Measurements from ENCODE around the gene MAGIX.

MAGIX gene

DNA sequence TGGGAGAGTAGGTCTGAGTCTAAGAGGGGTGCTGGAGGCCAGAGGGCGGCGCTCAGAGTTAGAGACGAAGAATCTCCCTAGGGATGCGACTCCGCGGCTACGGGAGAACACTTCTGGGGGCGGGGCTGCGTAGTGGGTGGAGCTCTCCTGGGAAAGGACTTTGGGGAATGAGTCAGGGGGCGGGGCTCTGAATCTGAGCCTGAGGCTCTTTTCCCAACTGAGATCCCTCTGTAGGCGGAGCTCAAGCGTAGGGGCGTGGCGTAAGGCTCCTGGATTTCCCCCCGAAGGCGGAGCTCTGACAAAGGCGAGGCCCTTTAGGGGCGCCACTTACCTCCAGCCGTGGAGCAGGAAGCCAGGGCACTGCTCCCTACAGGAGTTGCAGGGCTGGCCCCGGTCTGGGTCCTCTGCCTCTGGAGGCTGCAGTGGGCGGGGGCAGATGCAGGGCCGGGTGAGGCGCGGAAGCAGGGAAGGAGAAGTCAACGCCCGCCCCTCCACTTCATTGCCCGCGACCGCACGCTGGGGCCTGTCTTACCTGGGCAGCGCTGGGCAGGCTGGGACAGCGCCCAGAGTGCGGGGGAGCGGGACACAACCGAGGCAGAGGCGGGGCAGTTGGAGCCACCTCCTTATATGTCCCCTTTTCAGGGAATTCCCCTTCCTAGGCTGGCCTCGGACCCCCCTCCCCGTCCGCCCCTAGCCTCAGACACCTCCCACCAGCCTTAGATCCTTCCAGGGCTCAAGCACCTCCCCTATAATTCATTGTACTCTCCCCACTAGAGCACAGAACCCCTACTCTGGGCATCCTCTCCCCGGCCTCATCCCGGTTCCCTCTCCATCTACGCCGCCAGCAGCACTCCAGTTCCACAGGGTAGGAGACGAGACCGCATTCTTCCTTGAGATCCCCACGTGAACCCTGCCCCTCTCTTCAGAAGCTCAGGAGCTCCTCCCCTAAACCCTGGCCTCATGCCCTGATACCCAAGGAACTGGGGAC is 22.0 kb downstream of the MAGIX start:
- peak; percentile 80 for DNase-seq

DNA sequence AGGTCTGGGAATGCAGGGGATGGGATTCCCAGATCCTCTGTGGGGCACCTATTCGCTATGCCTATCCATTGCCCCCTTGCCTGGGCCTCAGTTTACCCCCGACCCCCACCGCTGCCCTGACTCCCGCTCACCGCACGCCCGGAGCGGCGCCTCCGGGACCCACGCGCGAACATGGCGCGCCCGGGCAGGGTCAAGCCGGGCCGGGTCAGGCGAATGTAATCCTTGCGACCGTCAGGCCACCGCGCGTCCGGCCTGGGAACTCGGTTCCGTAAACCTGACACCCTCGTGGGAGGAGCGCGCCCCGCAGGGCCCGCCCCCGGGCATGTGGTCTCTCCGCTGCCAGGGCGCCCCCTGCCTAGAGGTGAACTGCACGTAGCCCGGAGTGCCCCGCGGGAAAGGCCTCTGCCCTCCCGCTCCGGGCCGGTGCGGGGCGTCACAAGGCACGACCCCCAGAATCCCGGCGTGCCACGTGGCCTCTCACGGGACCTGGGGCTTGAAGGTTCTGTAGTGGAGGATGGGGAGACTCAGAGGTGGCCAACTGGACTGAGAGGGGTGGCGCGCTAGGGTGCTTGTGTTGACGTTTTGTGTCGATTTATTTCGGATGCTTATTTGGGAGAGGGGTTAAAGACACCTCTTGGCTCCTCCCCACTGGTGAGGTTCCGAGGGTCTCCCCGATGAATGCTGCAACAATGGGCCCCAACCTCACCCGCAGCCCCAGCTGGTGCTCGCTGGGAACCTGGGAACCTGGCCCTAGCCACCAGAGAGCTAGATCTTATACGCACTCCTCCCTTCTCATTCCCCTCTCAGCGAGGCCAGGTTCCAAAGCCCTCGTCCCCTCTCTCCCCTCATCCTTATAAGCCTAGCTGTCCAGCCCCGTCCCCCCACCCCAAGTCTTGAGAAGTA is 23.8 kb downstream of the MAGIX start, which contains the start of gene PRICKLE3:
TSS of gene PRICKLE3 (minus strand) at position 249 of the 903 bp plus-strand sequence. CDS start at position 173, 76 bp downstream.
- peak; percentile 76 for DNase-seq

- no peak for DNase-seq
Measured at GRCh38 chrX:49187028-49187394, 24.5 kb downstream of the MAGIX start.

- DNase-seq, result no peak
Measured at GRCh38 chrX:49187526-49187925, 25.0 kb downstream of the MAGIX start.

GRCh38 chrX:49188468-49189076 is 26.0 kb downstream of the MAGIX start:
- DNase-seq, result no peak

DNA sequence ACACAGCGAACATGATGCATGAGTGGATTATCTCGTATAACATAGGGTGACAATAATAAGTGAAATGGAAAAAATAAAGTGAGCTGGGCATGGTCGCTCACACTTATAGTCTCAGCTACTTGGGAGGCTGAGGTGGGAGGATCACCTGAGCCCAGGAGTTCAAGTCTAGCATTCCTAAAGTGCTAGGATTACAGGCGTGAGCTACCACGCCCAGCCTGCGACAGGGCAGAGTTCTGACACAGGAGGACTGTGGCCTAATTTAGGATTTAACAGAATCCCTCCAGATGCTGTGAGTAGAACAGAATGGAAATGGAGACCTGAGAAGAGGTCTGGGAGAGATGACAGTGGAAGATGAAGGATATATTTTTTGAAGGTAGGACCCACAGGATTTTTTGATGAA is 27.0 kb downstream of the MAGIX start:
- DNase-seq, result no peak

- peak; percentile 95 for DNase-seq
Measured at GRCh38 chrX:49190821-49191573, 28.4 kb downstream of the MAGIX start.

DNA sequence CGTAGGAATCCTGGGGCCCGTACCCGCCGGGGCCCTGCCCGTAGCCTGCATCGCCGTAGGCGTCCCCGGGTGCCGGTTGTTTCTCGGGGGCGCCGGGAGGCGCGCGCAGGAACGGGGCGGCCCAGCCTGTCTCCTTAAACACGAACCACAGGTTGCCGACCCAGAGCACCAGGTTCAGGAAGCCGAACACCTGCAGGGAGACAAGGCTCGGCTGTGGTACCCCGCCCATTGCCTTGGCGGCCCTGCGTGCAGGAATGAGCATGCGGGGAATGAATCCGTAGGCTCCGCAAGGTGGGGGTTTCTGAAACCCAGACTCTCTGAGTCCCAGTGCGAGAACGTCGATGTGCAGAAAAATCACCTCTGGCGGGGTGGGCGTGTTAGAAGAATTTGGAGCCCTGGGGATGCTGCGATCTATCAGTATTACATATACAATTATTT is 29.0 kb downstream of the MAGIX start:
- no peak for DNase-seq

GRCh38 chrX:49192722-49193328 is 30.3 kb downstream of the MAGIX start:
- no peak for DNase-seq

DNA sequence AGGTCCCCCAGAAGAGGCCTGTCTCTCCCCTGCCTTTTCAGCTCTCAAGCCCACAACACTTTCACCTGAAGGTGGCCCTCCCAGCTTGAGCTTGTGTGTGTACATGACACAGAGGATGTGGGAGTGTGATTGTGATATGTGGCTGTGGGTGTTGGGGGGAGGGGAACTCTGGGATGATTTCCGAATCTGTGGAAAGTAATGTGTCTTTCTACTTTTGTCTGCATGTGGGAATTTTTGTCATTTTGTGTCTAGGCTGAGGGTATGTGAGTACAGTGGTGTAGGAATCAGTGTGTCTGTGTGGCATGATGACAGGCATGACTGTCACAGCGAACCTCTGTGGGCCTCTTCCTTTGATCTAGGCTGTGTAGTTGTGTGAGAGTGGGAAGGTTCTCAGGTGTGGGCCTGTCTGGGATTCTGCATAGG is 31.0 kb downstream of the MAGIX start:
- DNase-seq, result no peak

GRCh38 chrX:49197543-49198087 is 35.1 kb downstream of the MAGIX start:
- DNase-seq, result no peak

- no peak for DNase-seq
Measured at GRCh38 chrX:49198540-49199314, 36.2 kb downstream of the MAGIX start.

- DNase-seq, result no peak
Measured at GRCh38 chrX:49199315-49199595, 36.7 kb downstream of the MAGIX start.

- peak; percentile 89 for DNase-seq
Measured at GRCh38 chrX:49199906-49200771, 37.6 kb downstream of the MAGIX start, which contains the start of gene SYP. SYP (minus strand) TSS chrX:49200193; CDS start chrX:49200186, 7 bp downstream.

DNA sequence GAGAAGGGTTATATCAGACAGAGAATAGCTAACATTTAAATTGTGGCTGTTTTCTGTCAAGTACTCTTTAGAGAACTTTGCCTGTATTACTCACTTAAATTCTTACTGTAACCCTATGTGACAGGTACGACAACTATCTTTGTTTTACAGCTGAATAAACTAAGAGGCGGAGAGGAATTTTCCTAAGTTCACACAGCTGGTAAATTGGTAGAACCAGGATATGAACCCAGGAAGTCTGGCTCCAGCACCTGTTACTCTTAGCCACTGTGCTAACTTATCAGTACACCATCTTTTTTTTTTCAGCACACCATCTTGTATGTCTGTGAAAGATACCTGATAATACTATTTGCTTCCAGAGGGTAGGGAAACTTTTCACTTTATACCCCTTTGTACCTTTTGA is 39.5 kb downstream of the MAGIX start:
- DNase-seq, result no peak

GRCh38 chrX:49203536-49203935 is 41.0 kb downstream of the MAGIX start:
- no peak for DNase-seq

- no peak for DNase-seq
Measured at GRCh38 chrX:49204017-49204416, 41.5 kb downstream of the MAGIX start.

DNA sequence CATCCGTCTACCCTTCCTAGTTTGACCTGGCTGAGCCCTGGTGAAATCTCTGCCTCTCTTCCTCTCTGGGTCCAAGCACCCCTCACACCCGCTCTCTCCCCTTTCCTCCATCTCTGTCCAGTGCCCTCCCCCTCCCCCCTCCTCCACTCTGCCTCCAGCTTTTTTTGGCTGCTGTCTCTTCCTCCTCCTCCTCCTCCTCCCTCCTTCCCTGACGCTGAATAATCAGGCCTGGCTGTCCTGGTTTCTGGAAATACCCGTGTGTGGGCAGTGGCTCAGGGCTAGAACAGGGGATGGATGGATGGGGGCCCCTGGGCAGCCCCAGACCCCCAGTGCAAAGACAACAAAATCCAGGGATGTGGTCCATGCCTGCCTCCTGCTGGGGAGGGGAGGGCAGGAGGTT is 42.2 kb downstream of the MAGIX start:
- DNase-seq, result no peak

GRCh38 chrX:49205443-49205842 is 42.9 kb downstream of the MAGIX start:
- DNase-seq, result no peak

DNA sequence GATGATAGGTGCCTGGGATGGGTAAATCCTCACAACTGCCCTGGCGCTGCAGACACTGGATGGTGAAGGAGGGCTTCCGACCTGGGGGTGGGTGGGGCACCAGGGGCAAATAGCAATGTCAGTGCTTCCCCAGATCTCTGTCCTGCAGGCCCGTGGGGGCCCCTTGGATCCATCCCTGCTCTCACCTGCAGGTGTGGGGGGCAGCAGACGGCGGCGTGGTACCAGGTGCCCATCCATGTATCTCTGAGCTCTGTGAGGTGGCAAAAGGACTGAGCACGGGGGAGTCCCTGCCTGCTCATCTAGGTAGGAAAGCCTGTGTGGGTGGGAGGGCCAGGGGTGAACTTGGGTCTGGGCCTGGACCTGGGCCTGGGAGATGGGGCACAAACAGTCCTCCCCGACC is 44.0 kb downstream of the MAGIX start:
- DNase-seq, result no peak

All from left hindlimb (tissue), 1 donor.